Loucy (cell line): ENCODE data around the gene DPH3.

Source experiments
- EZH2phosphoT487 ChIP-seq: fragments of 200-600 bp; IDR thresholded peaks from 2 replicates; pipeline ENCODE4 v1.6.1; 2018; ENCODE audit warnings: antibody characterized with exemption, mild to moderate bottlenecking, moderate library complexity, borderline replicate concordance
- TF ChIP-seq, protein P1 (sequence below): fragments of 200-600 bp; sonication (generic); conservative IDR thresholded peaks from 2 replicates; pipeline ENCODE4 v1.5.1; 2014; ENCODE audit warnings: mild to moderate bottlenecking, antibody characterized with exemption, low read length

GRCh38 chr3:16240229-16241023, 24.3 kb downstream of the DPH3 start:
- TF ChIP-seq, protein P1, sequence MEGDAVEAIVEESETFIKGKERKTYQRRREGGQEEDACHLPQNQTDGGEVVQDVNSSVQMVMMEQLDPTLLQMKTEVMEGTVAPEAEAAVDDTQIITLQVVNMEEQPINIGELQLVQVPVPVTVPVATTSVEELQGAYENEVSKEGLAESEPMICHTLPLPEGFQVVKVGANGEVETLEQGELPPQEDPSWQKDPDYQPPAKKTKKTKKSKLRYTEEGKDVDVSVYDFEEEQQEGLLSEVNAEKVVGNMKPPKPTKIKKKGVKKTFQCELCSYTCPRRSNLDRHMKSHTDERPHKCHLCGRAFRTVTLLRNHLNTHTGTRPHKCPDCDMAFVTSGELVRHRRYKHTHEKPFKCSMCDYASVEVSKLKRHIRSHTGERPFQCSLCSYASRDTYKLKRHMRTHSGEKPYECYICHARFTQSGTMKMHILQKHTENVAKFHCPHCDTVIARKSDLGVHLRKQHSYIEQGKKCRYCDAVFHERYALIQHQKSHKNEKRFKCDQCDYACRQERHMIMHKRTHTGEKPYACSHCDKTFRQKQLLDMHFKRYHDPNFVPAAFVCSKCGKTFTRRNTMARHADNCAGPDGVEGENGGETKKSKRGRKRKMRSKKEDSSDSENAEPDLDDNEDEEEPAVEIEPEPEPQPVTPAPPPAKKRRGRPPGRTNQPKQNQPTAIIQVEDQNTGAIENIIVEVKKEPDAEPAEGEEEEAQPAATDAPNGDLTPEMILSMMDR, result no peak
- TF ChIP-seq EZH2phosphoT487, result no peak
